ENCODE data around the gene TMEM94. TPM values are rescaled to one million over a fixed set of nuclear protein-coding genes. Genes with fewer than 3 reads are reported as not detected.
"Not testable (repeated sequence)": the region's sequence is repeated elsewhere in the genome, so short reads cannot be mapped to it uniquely, and the experiment has no call there.

The TMEM94 gene
- total and polyA plus RNA-seq, 5 donors = 40.3 to 54.6 (median 49.6) TPM

DNA sequence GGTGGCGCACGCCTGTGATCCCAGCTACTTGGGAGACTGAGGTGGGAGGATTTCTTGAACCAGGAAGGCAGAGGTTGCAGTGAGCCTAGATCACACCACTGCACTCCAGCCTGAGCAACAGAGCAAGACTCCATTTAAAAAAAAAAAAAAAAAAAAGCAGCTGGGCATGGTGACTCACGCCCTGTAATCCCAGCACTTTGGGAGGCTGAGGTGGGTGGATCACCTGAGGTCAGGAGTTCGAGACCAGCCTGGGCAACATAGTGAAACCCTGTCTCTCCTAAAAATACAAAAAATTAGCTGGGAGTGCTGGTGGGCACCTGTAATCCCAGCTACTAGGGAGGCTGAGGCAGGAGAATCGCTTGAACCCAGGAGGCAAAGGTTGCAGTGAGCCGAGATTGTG, 10.5 kb upstream of the TMEM94 start:
- H3K27ac ChIP-seq (ENCODE audit: low read length); ATAC-seq; H3K4me1 ChIP-seq (ENCODE audit: control insufficient read depth, insufficient read depth, low read length); H3K27me3 ChIP-seq (ENCODE audit: control insufficient read depth, insufficient read depth); H3K4me3 ChIP-seq (ENCODE audit: low read length); intact Hi-C loops (cut with DNase I); DNase-seq; H3K9me3 ChIP-seq (ENCODE audit: control insufficient read depth, low read length): not testable (repeated sequence)
- 90% methylated on average over 6 of the region's 6 CpGs for WGBS

DNA sequence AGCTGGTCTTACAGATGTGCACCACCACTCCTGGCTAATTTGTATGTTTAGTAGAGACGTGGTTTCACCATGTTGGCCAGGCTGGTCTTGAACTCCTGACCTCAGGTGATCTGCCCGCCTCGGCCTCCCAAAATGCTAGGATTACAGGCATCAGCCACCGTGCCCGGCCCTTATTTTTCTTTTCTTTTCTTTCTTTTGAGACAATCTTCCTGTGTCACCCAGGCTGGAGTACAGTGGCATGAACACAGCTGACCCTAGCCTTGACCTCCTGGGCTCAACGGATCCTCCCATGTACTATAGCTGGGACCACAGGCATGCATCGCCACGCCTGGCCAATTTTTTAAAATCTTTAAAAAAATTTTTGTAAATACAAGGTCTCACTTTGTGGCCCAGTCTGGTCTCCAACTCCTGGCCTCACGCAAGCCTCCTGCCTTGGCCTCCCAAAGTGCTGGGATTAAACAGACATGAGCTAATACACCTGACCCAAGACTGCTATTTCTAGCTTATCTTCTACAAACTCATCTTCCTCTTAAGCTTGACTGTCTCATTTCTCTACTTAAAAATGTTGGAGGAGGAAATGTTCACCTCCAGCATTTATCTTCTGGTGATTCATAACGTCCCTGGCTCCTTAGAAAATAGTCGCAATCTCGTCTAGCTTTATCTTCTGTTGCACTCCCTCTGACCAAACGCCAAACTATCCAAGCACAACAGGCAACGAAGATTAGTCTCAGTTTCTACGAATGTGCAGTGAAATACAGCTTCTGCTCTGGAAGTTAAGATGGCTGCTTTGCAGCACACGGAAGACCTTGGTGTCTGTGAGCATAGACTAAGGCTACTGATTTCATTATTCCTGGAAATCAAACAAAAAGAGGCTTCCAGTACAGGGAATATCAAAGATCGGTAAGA, 8.2 kb upstream of the TMEM94 start:
- Histone ChIP-seq H3K4me3 (ENCODE audit: low read length) (no peak overlapping the region), H3K4me1 (ENCODE audit: control insufficient read depth, insufficient read depth, low read length) (no peaks in the 10 kb centered on the region), H3K27ac (ENCODE audit: low read length) (no peak overlapping the region), H3K9me3 (ENCODE audit: control insufficient read depth, low read length) (no peaks in the 10 kb centered on the region), H3K27me3 (ENCODE audit: control insufficient read depth, insufficient read depth) (no peaks in the 10 kb centered on the region)
- intact Hi-C loops (cut with DNase I) = no loop called here
- ATAC-seq = peak in 1 of 2 donors; percentile 18
- WGBS = 71% methylated on average over 17 of the region's 17 CpGs
- DNase-seq = no peak

DNA sequence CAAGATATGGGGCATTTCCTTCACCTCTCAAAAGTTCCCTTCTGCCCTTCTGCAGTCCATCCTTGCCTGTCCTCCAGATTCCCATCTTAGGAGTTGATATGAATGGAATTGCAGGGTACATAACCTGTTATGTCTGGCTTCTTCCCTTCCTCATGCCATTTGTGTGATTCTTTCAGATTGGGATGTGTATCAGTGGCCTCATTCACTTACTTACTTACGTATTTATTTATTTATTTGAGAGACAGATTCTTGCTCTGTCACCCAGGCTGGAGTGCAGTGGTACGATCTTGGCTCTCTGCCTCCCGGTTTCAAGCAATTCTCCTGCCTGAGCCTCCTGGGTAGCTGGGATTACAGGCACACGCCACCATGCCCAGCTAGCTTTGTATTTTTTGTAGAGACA, 6.2 kb upstream of the TMEM94 start:
- 89% methylated on average over 4 of the region's 4 CpGs for WGBS
- no peaks in the 10 kb centered on the region for H3K4me1 ChIP-seq (ENCODE audit: control insufficient read depth, insufficient read depth, low read length)
- H3K9me3 ChIP-seq (ENCODE audit: control insufficient read depth, low read length) = no peaks in the 10 kb centered on the region
- intact Hi-C loops (cut with DNase I) = no loop called here
- ATAC-seq (no peak), DNase-seq (no peak)
- no peak overlapping the region for H3K4me3 ChIP-seq (ENCODE audit: low read length)
- H3K27ac ChIP-seq (ENCODE audit: low read length) = no peak overlapping the region
- no peaks in the 10 kb centered on the region for H3K27me3 ChIP-seq (ENCODE audit: control insufficient read depth, insufficient read depth)

DNA sequence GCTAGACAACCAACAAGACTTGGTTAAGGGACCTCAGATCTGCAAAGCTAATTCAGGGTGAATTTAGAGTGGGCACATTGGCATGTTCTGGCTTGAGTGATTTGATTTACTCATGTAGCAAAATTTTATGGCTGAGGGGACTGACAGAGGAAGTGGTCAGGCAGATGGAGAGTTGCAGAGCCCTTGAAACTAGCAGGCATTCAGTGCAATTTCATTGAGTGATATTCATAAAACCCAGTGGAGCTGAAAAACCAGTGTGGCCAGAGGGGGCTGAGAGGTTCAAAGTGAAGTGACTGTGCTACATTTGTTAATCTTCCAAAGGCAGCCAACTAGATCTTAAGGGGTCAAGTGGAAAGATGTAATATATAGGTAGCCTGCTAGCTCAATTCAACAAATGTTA, 2.2 kb upstream of the TMEM94 start:
- H3K27me3 ChIP-seq (ENCODE audit: control insufficient read depth, insufficient read depth) = no peaks in the 10 kb centered on the region
- no peak for DNase-seq
- H3K27ac ChIP-seq (ENCODE audit: low read length) = no peak overlapping the region
- H3K4me3 ChIP-seq (ENCODE audit: low read length) = no peak overlapping the region
- intact Hi-C loops (cut with DNase I) = no loop called here
- ATAC-seq = no peak
- no peaks in the 10 kb centered on the region for H3K9me3 ChIP-seq (ENCODE audit: control insufficient read depth, low read length)
- no peaks in the 10 kb centered on the region for H3K4me1 ChIP-seq (ENCODE audit: control insufficient read depth, insufficient read depth, low read length)

DNA sequence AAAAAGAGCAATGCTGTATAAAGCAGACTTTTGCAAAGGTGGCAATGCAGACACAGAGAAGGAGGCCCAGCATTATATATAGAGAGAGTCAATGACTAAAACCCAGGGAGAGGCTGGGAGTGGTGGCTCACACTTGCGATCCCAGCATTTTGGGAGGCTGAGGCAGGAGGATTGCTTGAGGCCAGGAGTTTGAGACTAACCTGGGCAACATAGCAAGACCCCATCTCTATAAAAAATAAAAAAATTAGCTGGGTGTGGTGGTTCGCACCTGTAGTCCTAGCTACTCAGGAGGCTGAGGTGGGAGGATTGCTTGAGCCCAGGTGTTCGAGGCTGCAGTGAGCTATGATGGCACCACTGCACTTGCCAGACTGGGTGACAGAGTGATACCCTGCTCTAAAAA, 1.8 kb upstream of the TMEM94 start:
- intact Hi-C loops (cut with DNase I); H3K27me3 ChIP-seq (ENCODE audit: control insufficient read depth, insufficient read depth); H3K4me1 ChIP-seq (ENCODE audit: control insufficient read depth, insufficient read depth, low read length); H3K9me3 ChIP-seq (ENCODE audit: control insufficient read depth, low read length); H3K4me3 ChIP-seq (ENCODE audit: low read length); H3K27ac ChIP-seq (ENCODE audit: low read length); ATAC-seq; DNase-seq: not testable (repeated sequence)
- 98% methylated on average over 3 of the region's 3 CpGs for WGBS

DNA sequence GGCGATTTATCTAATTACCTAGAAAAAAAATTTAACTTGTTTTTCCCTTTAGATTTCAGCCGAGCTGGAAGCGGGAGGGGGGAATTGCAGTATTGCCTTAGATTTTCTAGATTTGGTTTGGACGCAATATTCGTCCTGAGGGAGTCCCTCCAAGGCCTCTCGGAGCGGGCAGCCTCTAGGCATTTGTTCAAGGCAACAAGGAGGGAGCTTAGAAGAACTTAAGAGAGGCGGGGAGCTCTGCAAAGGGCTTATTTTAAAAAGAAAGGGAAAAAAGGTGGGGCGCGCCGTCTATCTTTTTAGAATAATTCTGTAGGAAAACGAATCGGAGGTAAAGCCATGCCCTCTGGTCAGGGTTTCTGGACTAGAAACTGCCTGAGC, 407 bp upstream of the TMEM94 start:
- Histone ChIP-seq H3K27me3 (ENCODE audit: control insufficient read depth, insufficient read depth) (no peaks in the 10 kb centered on the region), H3K27ac (ENCODE audit: low read length) (peak overlapping the region; percentile 90), H3K4me3 (ENCODE audit: low read length) (peak overlapping the region; percentile 93), H3K4me1 (ENCODE audit: control insufficient read depth, insufficient read depth, low read length) (peaks cover 2% of the 10 kb centered on the region), H3K9me3 (ENCODE audit: control insufficient read depth, low read length) (no peaks in the 10 kb centered on the region)
- intact Hi-C loops (cut with DNase I) = no loop called here
- DNase-seq (no peak), ATAC-seq (peak; percentile 35 to 42)
- 3% methylated on average over 13 of the region's 13 CpGs for WGBS

DNA sequence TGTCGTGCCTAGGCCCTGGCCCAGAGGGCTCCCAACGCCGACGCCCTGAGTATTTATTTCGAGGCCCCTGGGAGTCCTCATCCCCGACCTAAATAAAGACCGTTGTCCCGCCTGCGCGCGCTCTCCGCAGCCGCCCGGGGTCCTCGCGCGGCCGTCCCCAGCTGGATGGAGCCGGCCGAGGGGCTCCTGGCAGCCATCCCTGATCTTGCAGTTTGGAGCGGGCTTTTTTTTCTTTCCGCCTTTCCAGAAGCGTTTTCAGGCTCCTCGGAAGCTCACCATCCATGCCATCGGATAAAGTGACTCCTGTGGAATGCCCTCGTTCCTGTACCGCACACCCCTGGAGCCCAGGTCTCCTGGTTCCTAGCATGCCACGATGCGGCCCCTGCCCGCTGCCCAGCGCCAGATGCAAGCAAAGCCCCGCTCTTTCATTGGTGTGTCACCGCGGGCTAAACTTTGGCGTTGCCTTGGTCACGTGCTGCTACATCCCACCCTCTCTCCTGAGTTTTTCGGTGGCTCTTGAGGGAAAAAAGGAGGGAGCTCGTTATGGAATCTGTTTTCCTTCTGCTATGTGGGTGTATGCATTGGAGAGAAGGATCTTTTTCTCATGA, 716 bp downstream of the TMEM94 start:
- DNase-seq (peak; percentile 47 to 79 (median 76)), ATAC-seq (peak; percentile 34 to 52)
- intact Hi-C loops (cut with DNase I) = no loop called here
- Histone ChIP-seq H3K4me3 (ENCODE audit: low read length) (peak overlapping the region; percentile 93), H3K4me1 (ENCODE audit: control insufficient read depth, insufficient read depth, low read length) (peaks cover 2% of the 10 kb centered on the region), H3K27me3 (ENCODE audit: control insufficient read depth, insufficient read depth) (no peaks in the 10 kb centered on the region), H3K27ac (ENCODE audit: low read length) (peak overlapping the region; percentile 91), H3K9me3 (ENCODE audit: control insufficient read depth, low read length) (no peaks in the 10 kb centered on the region)
- under 1% methylated on average over 38 of the region's 38 CpGs for WGBS

DNA sequence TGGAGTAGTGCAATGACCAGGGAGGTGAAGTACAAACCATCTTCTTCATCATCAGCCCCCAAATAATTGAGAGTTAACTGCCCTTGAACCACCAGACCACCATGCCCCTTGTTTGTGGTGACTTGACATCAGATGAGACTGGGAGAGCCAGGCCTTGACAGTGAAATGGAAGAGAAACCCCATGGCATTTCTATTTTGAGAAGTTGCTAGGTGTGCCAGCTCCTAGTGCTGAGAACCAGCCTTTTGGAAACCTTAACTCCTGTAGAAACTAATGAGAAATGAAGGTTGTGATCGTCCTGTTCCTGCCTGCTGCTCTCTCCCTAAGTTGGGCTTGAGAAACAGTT, 2.8 kb downstream of the TMEM94 start:
- Histone ChIP-seq H3K9me3 (ENCODE audit: control insufficient read depth, low read length) (no peaks in the 10 kb centered on the region), H3K4me3 (ENCODE audit: low read length) (no peak overlapping the region), H3K27me3 (ENCODE audit: control insufficient read depth, insufficient read depth) (no peaks in the 10 kb centered on the region), H3K4me1 (ENCODE audit: control insufficient read depth, insufficient read depth, low read length) (peaks cover 2% of the 10 kb centered on the region), H3K27ac (ENCODE audit: low read length) (peak overlapping the region; percentile 60)
- DNase-seq (no peak), ATAC-seq (no peak)
- intact Hi-C loops (cut with DNase I) = no loop called here
- 46% methylated on average over 1 of the region's 1 CpG for WGBS

DNA sequence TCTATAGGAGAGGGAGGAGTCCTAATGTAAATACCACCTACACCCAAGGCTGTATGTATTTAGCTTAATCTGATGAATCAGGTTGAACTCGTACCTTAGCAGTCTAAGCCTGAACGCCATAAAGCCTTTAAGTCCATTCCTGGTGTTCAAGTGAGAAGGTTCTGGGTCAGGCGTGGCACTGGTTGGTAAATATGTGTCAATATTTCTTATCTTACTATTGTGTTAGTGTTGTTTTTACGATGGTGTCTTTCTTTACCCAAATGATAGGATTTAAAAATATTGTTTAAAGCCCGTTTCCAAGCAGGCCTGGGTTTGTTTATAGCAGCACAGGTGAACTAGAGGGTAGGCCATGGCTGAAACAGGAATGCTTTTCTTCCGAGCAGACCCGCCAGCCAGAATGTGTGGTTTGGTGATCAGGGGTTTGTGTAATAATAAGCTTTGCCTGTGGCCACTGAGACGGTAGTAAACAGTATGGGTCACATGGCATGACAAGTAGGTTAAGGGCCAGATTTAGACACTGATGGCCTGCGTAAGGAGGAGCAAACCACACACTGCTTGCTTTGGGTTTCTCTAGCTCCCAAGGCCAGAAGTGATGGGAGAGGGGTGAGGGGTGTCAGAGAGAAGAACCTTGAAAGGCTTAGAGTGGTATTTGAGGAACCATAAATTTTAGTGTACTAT, 3.3 kb downstream of the TMEM94 start:
- Histone ChIP-seq H3K4me1 (ENCODE audit: control insufficient read depth, insufficient read depth, low read length) (peaks cover 2% of the 10 kb centered on the region), H3K27ac (ENCODE audit: low read length) (peak overlapping the region; percentile 20), H3K4me3 (ENCODE audit: low read length) (no peak overlapping the region), H3K9me3 (ENCODE audit: control insufficient read depth, low read length) (no peaks in the 10 kb centered on the region), H3K27me3 (ENCODE audit: control insufficient read depth, insufficient read depth) (no peaks in the 10 kb centered on the region)
- intact Hi-C loops (cut with DNase I) = no loop called here
- WGBS = 67% methylated on average over 9 of the region's 9 CpGs
- no peak for DNase-seq
- no peak for ATAC-seq

DNA sequence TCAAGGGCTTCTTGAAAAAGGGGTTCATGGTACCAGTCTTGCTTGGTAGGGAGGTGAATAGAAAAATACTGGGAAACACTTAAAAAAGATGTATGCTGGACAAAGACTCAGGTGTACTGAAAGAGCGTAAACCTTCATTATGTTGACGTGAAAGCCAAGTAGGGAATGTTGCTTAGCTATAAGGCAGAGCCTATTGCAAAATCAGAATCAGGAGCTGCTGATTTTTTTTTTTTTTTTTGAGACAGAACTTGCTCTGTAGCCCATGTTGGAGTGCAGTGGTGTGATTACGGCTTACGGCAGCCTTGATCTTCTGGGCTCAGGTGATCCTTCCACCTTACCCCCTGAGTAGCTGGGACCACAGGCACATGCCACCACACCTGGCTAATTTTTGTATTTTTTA, 3.9 kb downstream of the TMEM94 start:
- H3K4me3 ChIP-seq (ENCODE audit: low read length) = no peak overlapping the region
- DNase-seq (no peak), ATAC-seq (no peak)
- H3K27me3 ChIP-seq (ENCODE audit: control insufficient read depth, insufficient read depth) = no peaks in the 10 kb centered on the region
- intact Hi-C loops (cut with DNase I) = no loop called here
- H3K9me3 ChIP-seq (ENCODE audit: control insufficient read depth, low read length) = no peaks in the 10 kb centered on the region
- 95% methylated on average over 4 of the region's 4 CpGs for WGBS
- no peak overlapping the region for H3K27ac ChIP-seq (ENCODE audit: low read length)
- H3K4me1 ChIP-seq (ENCODE audit: control insufficient read depth, insufficient read depth, low read length) = peaks cover 2% of the 10 kb centered on the region

DNA sequence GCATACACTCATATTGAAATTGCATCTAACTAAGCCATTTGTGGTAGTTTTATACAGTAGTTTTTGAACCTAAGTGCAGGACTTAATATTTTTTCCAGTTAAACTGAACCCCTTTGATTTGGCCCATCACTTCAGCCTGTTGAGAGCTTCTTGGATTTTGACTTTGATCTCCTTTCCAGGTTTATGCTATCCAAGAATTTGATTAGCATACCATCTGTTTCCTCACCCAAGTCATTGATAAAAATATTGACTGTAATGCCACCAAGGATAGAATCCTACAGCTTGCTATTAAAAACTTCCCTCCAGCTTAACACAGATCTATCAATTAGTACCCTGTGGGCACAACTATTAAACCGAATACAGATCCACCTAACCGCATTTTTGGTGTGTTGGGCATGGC, 7.2 kb downstream of the TMEM94 start:
- H3K27ac ChIP-seq (ENCODE audit: low read length) = no peak overlapping the region
- ATAC-seq = no peak
- no peak for DNase-seq

More for the DNA sequence above, 7.2 kb downstream of the TMEM94 start:
- no peaks in the 10 kb centered on the region for H3K27me3 ChIP-seq (ENCODE audit: control insufficient read depth, insufficient read depth)
- H3K9me3 ChIP-seq (ENCODE audit: control insufficient read depth, low read length) = no peaks in the 10 kb centered on the region
- WGBS = 96% methylated on average over 2 of the region's 2 CpGs
- no peak overlapping the region for H3K4me3 ChIP-seq (ENCODE audit: low read length)
- intact Hi-C loops (cut with DNase I) = no loop called here
- H3K4me1 ChIP-seq (ENCODE audit: control insufficient read depth, insufficient read depth, low read length) = peaks cover 7% of the 10 kb centered on the region

All from right cardiac atrium (tissue), 5 donors.